ENCODE results near the gene NDUFB7.

- no peak for TF ChIP-seq CTCF (conservative IDR thresholded peaks at IDR 0.05)
- no peak for TF ChIP-seq EZH2 (IDR thresholded peaks at IDR 0.05; ENCODE audit: low read depth)
Observed at GRCh38 chr19:14519245-14519859, 52.5 kb downstream of the NDUFB7 start.
